ENCODE data around the gene TNFAIP8.
A peak's percentile ranks its signal among the peaks of the same experiment; 100 is the strongest.

TNFAIP8 gene

DNA sequence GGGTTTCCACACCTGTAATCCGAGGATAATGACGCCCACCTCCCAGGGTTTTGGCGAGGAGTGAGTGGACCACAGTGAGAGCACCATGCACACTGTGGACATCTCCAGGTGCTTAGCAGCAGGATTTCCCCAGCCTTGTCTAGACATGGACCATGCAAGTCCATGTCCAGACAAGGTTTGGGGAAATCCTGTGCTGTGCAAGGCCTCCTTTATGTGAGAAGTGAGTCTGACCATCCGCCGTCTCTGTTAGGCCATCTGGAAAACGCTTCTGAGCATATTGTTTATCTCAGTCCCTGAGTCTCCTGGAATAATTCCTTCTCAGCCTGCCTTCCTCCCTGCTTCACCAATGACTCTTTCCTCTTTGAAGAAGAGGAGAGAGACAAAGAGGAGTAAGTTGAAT, 26.2 kb upstream of the TNFAIP8 start:
- no peaks in the 10 kb centered on the region for H3K27me3 ChIP-seq
- H3K36me3 ChIP-seq, result no peaks in the 10 kb centered on the region
- no peak overlapping the region for H3K4me3 ChIP-seq
- intact Hi-C loops (cut with DNase I; ENCODE audit: low total_unique reads), result loop anchor here (5.0 kb wide), 1 partner anchor 62 kb away; no protein-coding TSS in a partner anchor
- H3K4me1 ChIP-seq, result peaks cover 0 to 54% (median 12%) of the 10 kb centered on the region in 4 donors
- TF ChIP-seq, protein P1, sequence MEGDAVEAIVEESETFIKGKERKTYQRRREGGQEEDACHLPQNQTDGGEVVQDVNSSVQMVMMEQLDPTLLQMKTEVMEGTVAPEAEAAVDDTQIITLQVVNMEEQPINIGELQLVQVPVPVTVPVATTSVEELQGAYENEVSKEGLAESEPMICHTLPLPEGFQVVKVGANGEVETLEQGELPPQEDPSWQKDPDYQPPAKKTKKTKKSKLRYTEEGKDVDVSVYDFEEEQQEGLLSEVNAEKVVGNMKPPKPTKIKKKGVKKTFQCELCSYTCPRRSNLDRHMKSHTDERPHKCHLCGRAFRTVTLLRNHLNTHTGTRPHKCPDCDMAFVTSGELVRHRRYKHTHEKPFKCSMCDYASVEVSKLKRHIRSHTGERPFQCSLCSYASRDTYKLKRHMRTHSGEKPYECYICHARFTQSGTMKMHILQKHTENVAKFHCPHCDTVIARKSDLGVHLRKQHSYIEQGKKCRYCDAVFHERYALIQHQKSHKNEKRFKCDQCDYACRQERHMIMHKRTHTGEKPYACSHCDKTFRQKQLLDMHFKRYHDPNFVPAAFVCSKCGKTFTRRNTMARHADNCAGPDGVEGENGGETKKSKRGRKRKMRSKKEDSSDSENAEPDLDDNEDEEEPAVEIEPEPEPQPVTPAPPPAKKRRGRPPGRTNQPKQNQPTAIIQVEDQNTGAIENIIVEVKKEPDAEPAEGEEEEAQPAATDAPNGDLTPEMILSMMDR (IDR thresholded peaks at IDR 0.05), result no peak
- no peaks in the 10 kb centered on the region for H3K9me3 ChIP-seq
- peak overlapping the region; percentile 57 to 61 for H3K27ac ChIP-seq
- DNase-seq, result no peak

DNA sequence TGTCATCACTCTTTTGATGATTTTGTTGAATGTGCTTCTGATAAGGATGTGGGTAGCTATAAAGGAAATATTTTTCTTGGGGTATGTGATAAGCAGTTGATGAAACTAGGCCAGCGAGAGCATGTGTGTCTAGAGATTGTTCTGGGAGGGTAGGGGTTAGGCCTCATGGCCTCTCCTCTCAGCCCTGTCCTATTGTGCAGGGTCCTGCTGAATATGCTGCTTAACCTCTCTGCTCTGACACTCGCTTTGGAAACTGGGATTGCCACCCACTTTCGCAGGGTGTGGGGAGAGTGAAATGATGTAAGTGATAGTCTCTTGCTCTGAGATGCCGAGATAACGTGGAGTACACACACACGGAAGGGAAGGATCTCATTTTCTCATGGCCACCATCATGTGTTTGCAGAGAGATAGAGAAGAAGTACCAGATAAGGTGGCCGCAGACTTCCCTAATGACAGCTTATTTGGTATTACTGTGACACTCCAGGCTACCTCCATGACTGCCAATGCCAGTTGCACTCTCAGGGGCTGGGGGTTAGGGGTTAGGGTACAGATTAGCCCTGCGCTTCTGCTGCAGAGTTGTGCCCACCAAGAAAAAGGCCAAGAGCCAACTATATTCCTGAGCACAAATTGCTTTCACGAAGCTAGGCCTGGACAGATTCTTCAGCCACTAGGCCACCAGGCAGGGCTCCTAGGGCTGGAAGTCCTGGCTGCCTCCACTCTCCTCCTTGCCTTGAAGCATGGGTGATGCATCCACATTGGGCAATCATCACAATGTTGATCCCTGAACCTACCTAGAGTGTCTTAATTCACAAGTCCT, 25.2 kb upstream of the TNFAIP8 start:
- H3K27ac ChIP-seq, result no peak overlapping the region

DNA sequence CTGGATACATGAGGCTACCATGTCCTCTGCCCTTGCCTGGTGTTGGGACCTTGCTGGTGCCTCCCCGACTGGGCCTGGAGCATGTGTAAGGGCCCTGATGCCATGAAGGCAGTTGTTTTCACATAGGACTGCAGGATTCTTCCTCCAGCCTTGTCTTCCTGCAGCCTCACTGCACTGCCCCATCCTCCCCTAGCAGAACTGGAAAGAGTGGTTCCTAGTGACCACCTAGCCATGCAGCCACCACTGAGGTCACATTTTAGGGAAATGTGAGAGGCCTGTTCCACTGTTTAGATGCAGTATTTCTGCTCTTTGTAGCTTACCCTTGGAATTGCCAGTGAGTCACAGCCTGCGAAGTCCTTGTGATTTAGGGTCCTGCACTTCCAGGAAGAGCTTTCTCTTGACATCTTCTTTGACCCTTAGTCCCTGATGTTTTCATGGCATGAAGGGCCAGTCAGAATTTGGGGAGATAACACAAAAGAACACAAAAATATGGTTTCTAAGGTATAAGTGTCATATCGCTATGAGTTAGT, 24.2 kb upstream of the TNFAIP8 start:
- intact Hi-C loops (cut with DNase I; ENCODE audit: low total_unique reads), result loop anchor here (5.0 kb wide), 1 partner anchor 64 kb away; no protein-coding TSS in a partner anchor
- TF ChIP-seq, protein P1 (IDR thresholded peaks at IDR 0.05), result no peak
- no peak overlapping the region for H3K27ac ChIP-seq

More for the DNA sequence above, 25.2 kb upstream of the TNFAIP8 start:
- TF ChIP-seq, protein P1 (IDR thresholded peaks at IDR 0.05), result no peak
- H3K9me3 ChIP-seq, result no peaks in the 10 kb centered on the region
- H3K4me1 ChIP-seq, result peaks cover 0 to 55% (median 15%) of the 10 kb centered on the region in 4 donors
- no peak for DNase-seq
- intact Hi-C loops (cut with DNase I; ENCODE audit: low total_unique reads), result loop anchor here (5.0 kb wide), 1 partner anchor 63 kb away; no protein-coding TSS in a partner anchor
- H3K4me3 ChIP-seq, result no peak overlapping the region
- no peaks in the 10 kb centered on the region for H3K36me3 ChIP-seq
- no peaks in the 10 kb centered on the region for H3K27me3 ChIP-seq

DNA sequence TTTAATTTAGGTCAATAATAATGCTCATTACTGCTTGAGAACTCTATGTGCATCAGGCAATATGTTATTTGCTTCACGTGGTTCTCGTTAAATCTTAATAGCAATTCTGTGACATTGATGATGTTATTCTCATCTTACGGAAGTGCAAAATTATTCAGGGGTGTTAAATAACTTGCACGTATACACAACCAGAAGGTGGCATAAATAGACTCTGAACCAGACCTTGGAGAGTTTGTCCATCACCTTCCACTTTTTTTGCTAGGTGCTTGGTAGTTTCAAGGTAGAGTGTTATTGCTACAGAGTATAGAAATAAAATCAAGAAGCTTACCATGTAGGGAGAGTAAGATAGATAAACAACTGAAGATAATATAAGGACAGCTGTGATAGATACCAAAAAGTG, 23.6 kb upstream of the TNFAIP8 start:
- no peaks in the 10 kb centered on the region for H3K27me3 ChIP-seq
- no peak overlapping the region for H3K4me3 ChIP-seq
- peaks cover 0 to 52% (median 20%) of the 10 kb centered on the region in 4 donors for H3K4me1 ChIP-seq
- no peaks in the 10 kb centered on the region for H3K9me3 ChIP-seq
- intact Hi-C loops (cut with DNase I; ENCODE audit: low total_unique reads), result loop anchor here (5.0 kb wide), 1 partner anchor 65 kb away; no protein-coding TSS in a partner anchor
- no peak for DNase-seq
- no peak overlapping the region for H3K27ac ChIP-seq
- H3K36me3 ChIP-seq, result no peaks in the 10 kb centered on the region
- TF ChIP-seq, protein P1 (IDR thresholded peaks at IDR 0.05), result no peak

More for the DNA sequence above, 24.2 kb upstream of the TNFAIP8 start:
- peaks cover 0 to 51% (median 17%) of the 10 kb centered on the region in 4 donors for H3K4me1 ChIP-seq
- no peak overlapping the region for H3K4me3 ChIP-seq
- H3K27me3 ChIP-seq, result no peaks in the 10 kb centered on the region
- no peaks in the 10 kb centered on the region for H3K9me3 ChIP-seq
- DNase-seq, result no peak
- no peaks in the 10 kb centered on the region for H3K36me3 ChIP-seq

DNA sequence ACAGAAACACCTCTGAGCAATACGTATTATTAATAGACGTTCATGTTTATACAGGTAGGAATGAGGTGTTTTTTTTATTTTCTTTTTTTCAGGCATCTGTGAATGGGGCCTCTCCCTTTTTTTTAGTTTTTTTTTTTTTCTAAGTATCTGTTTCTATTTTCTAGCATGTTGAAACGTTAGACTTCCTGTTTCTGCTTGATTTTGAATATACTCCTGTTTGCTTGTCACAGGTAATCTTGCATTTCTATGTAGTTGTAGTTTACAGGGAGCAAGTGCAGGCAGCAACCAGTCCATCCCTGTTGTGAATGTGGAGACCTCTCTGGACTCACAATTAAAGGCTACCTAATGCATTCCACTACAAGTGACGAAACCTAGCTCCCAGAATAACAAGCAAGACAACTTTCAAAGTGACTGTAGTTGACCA, 22.8 kb upstream of the TNFAIP8 start:
- intact Hi-C loops (cut with DNase I; ENCODE audit: low total_unique reads), result loop anchor here (5.0 kb wide), 1 partner anchor 66 kb away; no protein-coding TSS in a partner anchor
- Histone ChIP-seq H3K9me3 (no peaks in the 10 kb centered on the region), H3K4me1 (peaks cover 0 to 52% (median 21%) of the 10 kb centered on the region in 4 donors), H3K36me3 (no peaks in the 10 kb centered on the region), H3K27ac (no peak overlapping the region), H3K4me3 (no peak overlapping the region), H3K27me3 (no peaks in the 10 kb centered on the region)
- TF ChIP-seq, protein P1 (IDR thresholded peaks at IDR 0.05), result no peak
- no peak for DNase-seq
